MM.1S (cell line): ENCODE results near the gene ZNF823.

Source experiments
- EZH2 ChIP-seq: fragments of 300-600 bp; sonication (generic); optimal IDR thresholded peaks from 2 replicates; pipeline ENCODE3; 2017; ENCODE audit warnings: low read depth, mild to moderate bottlenecking, antibody characterized with exemption, low read length, mixed read lengths
- EZH2phosphoT487 ChIP-seq: fragments of 300-600 bp; sonication (generic); IDR thresholded peaks from 2 replicates; pipeline ENCODE4 v1.6.1; 2018; ENCODE audit warnings: antibody characterized with exemption, low read length
- TF ChIP-seq, protein P1 (sequence below): fragments of 300-600 bp; sonication (generic); IDR thresholded peaks from 2 replicates; pipeline ENCODE4 v1.5.1; 2016; ENCODE audit warnings: antibody characterized with exemption, low read length, mixed read lengths

DNA sequence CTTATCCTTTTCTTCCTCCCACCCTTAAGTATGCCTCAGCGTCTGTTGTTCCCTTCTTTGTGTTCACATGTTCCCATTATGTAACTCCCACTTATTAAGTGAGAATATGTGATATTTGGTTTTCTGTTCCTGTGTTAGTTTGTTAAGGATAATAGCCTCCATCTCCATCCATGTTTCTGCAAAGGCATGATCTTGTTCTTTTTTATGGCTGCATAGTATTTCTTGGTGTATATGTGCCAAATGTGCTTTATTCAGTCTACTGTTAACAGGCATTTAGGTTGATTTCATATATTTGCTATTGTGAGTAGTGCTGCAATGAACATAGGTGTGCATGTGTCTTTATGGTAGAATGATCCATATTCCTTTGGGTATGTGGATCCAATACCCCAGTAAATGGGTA is 24.9 kb upstream of the ZNF823 start:
- TF ChIP-seq, protein P1, sequence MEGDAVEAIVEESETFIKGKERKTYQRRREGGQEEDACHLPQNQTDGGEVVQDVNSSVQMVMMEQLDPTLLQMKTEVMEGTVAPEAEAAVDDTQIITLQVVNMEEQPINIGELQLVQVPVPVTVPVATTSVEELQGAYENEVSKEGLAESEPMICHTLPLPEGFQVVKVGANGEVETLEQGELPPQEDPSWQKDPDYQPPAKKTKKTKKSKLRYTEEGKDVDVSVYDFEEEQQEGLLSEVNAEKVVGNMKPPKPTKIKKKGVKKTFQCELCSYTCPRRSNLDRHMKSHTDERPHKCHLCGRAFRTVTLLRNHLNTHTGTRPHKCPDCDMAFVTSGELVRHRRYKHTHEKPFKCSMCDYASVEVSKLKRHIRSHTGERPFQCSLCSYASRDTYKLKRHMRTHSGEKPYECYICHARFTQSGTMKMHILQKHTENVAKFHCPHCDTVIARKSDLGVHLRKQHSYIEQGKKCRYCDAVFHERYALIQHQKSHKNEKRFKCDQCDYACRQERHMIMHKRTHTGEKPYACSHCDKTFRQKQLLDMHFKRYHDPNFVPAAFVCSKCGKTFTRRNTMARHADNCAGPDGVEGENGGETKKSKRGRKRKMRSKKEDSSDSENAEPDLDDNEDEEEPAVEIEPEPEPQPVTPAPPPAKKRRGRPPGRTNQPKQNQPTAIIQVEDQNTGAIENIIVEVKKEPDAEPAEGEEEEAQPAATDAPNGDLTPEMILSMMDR = no peak
- TF ChIP-seq EZH2phosphoT487 (no peak), EZH2 (no peak)
